Activated CD4-positive, alpha-beta T cell treated with anti-CD3 and anti-CD28 coated beads for 48 hours (primary cell): ENCODE results near the gene ZNF277.

ENCODE experiments used
- DNase-seq: peaks from one replicate; pipeline ENCODE4 v3.0.0-alpha.2; 2020

The ZNF277 gene

GRCh38 chr7:112360681-112361080 lies 154.2 kb downstream of the ZNF277 start:
- DNase-seq = no peak

GRCh38 chr7:112361154-112361553 lies 154.7 kb downstream of the ZNF277 start:
- no peak for DNase-seq

GRCh38 chr7:112362053-112362650 lies 155.7 kb downstream of the ZNF277 start:
- no peak for DNase-seq

- no peak for DNase-seq
Measured at GRCh38 chr7:112362731-112363131, 156.2 kb downstream of the ZNF277 start.

- DNase-seq = no peak
Measured at GRCh38 chr7:112364388-112364787, 157.9 kb downstream of the ZNF277 start.

- DNase-seq = no peak
Measured at GRCh38 chr7:112365551-112365950, 159.1 kb downstream of the ZNF277 start.

- DNase-seq = no peak
Measured at GRCh38 chr7:112366886-112367285, 160.4 kb downstream of the ZNF277 start.

GRCh38 chr7:112370436-112370835 lies 163.9 kb downstream of the ZNF277 start:
- DNase-seq = no peak

GRCh38 chr7:112371701-112372100 lies 165.2 kb downstream of the ZNF277 start:
- DNase-seq = no peak

GRCh38 chr7:112372101-112372500 lies 165.6 kb downstream of the ZNF277 start:
- no peak for DNase-seq

- no peak for DNase-seq
Measured at GRCh38 chr7:112377593-112377992, 171.1 kb downstream of the ZNF277 start.

GRCh38 chr7:112381311-112382091 lies 175.0 kb downstream of the ZNF277 start:
- DNase-seq = no peak

GRCh38 chr7:112383671-112384417 lies 177.3 kb downstream of the ZNF277 start:
- DNase-seq = no peak

GRCh38 chr7:112385516-112385915 lies 179.0 kb downstream of the ZNF277 start:
- no peak for DNase-seq

GRCh38 chr7:112386619-112387018 lies 180.1 kb downstream of the ZNF277 start:
- DNase-seq = no peak

- no peak for DNase-seq
Measured at GRCh38 chr7:112390167-112390566, 183.7 kb downstream of the ZNF277 start.

- peak; percentile 68 for DNase-seq
Measured at GRCh38 chr7:112391079-112391821, 184.8 kb downstream of the ZNF277 start.

GRCh38 chr7:112391841-112392286 lies 185.4 kb downstream of the ZNF277 start:
- DNase-seq = peak; percentile 78
